HepG2 (cell line): ENCODE data around the gene DAAM2.

Experiments
- EZH2 ChIP-seq: conservative IDR thresholded peaks from 2 replicates; pipeline ENCODE4 v1.6.1; 2012; ENCODE audit warnings: mild to moderate bottlenecking, low read depth, low read length, moderate library complexity
- RFX5 ChIP-seq: IDR thresholded peaks from 2 replicates; pipeline ENCODE4 v1.6.1; 2011; ENCODE audit warnings: low read depth, low read length, improper control_type of control experiment

- no peak for TF ChIP-seq EZH2
- TF ChIP-seq RFX5 = no peak
These were observed 149.6 kb downstream of the DAAM2 start for GRCh38 chr6:39941820-39942219.
